ENCODE results near the gene SCN10A.

Gene SCN10A

DNA sequence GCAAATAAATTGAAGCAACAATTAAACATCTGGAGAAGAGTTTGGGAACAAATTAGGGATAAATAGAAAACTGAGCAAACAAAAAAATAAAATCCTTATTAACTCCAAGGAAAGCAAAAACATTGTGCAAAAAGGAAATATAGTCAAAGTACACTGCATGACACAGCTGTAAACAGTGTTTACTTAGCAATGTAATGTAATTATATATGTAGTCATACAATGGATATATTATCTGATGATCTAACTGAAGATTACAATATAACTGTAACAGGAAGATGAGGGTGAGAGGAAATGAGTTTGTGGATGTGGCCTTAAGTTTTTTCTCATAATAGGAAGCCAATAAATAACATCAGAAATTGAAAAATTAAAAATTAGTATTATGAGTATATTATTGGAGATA is 42.5 kb downstream of the SCN10A start:
- DNase-seq (ENCODE audit: low read depth), result no peak

- no peak for DNase-seq (ENCODE audit: low read depth)
These were observed 52.4 kb downstream of the SCN10A start for GRCh38 chr3:38763569-38763968.

- no peak for DNase-seq (ENCODE audit: low read depth)
These were observed 57.5 kb downstream of the SCN10A start for GRCh38 chr3:38758557-38758956.

- no peak for DNase-seq (ENCODE audit: low read depth)
These were observed 58.3 kb downstream of the SCN10A start for GRCh38 chr3:38757721-38758120.

GRCh38 chr3:38756892-38757291 is 59.1 kb downstream of the SCN10A start:
- DNase-seq (ENCODE audit: low read depth), result no peak

DNA sequence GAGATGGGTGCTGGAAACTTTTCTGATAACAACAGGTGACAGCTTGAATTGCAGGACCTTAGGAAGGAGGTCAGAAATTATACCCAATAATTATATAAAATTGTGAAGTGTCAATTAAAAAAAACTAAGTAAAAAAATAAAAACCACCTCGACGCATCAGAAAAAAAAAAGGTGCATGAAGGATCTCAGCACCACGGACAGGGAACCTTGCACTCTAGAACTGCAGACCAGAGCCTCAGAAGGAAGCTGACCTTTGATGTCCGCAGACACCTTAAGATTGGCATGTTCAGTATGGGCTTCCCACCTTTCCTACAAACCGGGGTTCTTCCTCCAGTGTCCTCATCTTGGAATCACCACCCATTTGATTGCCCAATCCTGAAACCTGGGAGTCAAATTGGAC is 60.9 kb downstream of the SCN10A start:
- DNase-seq (ENCODE audit: low read depth), result no peak

- DNase-seq (ENCODE audit: low read depth), result no peak
These were observed 69.4 kb downstream of the SCN10A start for GRCh38 chr3:38746641-38747040.

- no peak for DNase-seq (ENCODE audit: low read depth)
These were observed 73.0 kb downstream of the SCN10A start for GRCh38 chr3:38743043-38743442.

DNA sequence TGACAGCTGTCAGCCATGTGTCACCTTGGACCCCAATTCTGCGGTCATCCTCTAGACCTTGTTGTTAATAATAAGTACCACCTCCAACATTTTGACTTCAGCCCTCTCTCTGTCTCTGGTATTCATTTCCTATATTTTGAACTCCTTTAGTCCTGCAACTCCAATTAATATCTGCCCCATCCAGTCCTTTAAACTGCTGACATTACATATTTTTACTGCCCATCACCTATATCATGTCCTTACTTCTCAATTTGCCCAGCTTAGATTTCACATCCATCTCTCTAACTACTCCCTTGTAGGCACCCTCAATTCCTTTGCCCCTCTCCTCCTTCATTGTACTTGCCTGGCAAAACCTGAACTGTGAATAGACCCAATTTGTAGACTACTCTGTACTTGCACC is 73.5 kb downstream of the SCN10A start:
- DNase-seq (ENCODE audit: low read depth), result no peak

- no peak for DNase-seq (ENCODE audit: low read depth)
These were observed 75.5 kb downstream of the SCN10A start for GRCh38 chr3:38740537-38740936.

DNA sequence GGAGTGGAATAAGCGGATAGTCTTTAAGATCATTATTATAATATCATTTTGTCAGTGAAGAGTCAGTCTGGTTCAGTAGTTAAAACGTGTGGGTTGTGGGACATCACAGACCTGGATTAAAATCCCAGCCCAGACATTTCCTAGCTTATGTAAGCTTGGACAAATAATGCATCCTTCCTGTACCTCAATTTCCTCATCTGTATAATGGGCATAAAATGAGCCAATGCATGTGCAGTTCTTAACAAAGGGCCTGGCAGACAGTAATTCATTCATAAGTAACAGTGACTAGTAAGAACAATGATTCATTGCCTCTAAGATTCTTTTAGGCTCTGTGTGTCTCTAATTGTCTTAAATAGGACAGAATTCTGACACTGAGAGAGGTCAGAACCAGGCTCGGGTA is 76.1 kb downstream of the SCN10A start:
- DNase-seq (ENCODE audit: low read depth), result no peak

DNA sequence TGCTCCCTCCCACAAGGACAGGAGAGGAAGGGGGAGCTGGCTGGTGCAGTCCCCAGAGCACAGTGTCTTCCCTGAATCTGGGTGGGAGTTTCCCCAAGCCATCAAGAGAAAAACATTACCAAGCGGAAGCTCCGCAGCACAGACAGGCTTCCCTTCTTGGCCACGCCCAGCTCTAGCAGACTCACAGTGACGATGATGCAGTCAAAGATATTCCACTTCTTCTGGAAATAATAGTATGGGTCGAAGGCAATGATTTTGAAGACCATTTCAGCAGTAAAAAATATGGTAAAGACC is 76.7 kb downstream of the SCN10A start:
- DNase-seq (ENCODE audit: low read depth), result no peak

GRCh38 chr3:38738630-38739395 is 77.2 kb downstream of the SCN10A start:
- no peak for DNase-seq (ENCODE audit: low read depth)

DNA sequence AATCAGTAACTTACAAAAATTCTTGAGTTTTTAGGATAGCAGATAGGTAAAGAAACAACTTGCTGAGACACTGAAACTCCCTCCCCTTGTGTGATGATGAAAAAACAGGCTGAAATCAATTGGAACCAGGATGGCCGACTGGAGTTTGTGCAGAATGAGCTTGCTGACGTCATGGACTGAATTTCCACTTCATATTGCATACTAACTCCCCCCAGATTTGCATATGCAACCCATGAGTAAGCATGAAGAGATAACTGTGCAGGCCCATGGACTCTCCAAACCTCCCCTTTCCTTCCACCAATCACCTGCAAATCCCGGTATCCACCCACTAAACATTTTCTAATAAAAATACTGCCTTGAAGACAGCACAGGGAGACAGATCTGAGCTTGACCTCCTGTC is 84.5 kb downstream of the SCN10A start:
- DNase-seq (ENCODE audit: low read depth), result no peak

DNA sequence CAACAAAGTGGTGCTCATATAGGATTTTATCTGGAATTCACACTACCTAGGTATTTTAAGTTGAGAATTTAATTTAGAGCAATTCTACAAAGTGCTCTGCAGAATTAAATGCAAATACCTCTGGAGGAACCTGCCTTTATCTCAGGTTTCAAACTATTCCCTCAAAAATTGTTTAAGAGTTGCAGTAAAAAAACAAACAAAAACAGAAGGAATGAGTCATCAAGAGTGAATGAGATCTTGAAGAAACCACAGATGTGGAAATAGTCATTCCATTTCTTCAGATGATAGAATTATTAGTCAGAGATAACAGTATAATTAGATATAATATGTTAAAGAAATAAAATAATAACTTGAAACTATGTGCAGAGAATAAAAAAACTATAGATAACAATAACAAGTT is 85.7 kb downstream of the SCN10A start:
- no peak for DNase-seq (ENCODE audit: low read depth)

DNA sequence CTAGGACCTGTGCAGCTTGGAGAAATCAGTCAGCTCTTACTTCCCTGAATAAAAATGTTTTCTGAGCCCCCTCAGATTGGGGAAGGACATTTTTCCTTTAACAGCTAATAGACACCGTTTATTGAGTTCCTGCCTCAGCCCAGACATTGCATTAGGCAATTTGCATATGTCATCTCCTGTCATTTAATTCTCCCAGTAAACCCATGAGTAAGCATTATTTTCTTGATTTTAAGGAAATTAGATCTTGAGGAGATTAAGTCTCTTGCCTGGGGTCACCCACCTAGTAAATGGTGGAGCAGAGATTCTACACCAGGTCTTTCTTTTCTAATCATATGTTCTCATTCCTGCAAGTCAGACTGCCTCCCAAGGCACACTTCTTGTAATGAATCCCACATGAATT is 88.0 kb downstream of the SCN10A start:
- no peak for DNase-seq (ENCODE audit: low read depth)

- no peak for DNase-seq (ENCODE audit: low read depth)
These were observed 89.3 kb downstream of the SCN10A start for GRCh38 chr3:38726751-38727150.

DNA sequence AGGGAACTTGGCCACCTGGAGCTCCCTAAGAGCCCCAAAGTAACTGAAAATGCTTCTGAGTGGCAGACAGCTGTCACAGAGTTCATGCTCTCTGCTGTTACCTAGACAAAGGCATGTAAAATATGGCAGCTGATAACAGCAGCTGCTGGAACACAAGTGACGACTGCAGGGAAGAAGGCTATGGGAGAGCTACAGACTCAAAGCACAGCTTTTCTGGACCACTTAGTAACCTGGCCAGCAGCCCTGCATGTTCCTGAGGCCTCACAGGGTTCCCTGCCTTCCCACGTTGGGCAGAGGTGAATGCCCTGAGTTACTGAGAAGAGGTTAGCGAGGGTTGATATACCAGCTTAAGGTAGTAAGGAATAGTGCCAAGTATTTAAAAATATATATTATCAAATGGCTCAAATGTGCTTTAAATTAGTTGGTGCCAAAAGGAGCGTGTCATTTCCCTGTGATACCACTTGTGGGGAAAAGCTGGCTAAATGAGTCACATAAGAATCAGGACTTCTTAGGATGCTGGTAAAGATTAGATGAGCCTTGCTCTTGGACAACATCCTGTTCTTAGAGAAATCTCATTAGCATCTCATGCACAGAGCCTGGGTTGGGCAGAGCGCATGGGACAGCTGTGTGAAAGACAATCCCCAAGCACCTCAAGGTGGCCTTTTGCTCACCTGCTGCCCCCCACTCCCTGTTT is 90.1 kb downstream of the SCN10A start:
- no peak for DNase-seq (ENCODE audit: low read depth)

DNA sequence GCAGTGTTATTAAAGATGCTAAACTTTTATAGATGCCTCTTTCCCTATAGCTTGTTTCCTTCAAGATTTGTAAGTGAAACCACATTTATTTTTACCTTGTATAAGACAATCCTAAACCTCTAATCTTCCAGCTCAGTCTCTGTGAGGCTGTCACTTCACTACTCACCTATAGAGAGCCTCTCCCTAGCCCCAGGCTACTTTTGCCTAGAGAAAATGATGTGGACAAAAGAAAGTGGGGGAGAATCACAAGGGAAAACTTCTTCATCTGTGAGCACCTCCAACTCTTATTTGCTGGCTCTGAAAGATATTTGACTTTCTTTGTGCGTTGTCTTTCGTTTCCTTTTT is 91.7 kb downstream of the SCN10A start:
- no peak for DNase-seq (ENCODE audit: low read depth)

- DNase-seq (ENCODE audit: low read depth), result no peak
These were observed 92.2 kb downstream of the SCN10A start for GRCh38 chr3:38723569-38724391.

GRCh38 chr3:38722781-38723568 is 93.0 kb downstream of the SCN10A start:
- no peak for DNase-seq (ENCODE audit: low read depth)

- DNase-seq (ENCODE audit: low read depth), result no peak
These were observed 94.7 kb downstream of the SCN10A start for GRCh38 chr3:38721207-38721772.
